Spleen (tissue), 11 donors: ENCODE measurements around the gene PNMA1. TPM values are rescaled to one million over a fixed set of nuclear protein-coding genes. Genes with fewer than 3 reads are reported as not detected.

ENCODE experiments used
- DNase-seq: peaks from one replicate; pipeline ENCODE4 v3.0.0-alpha.2; 2020
- H3K27ac ChIP-seq, 8 donors: fragments of 200-600 bp; sonication (generic) in 7 of 8; 1 replicate in 4 of 8; 2 replicates in 4 of 8; pipeline versions ENCODE4 v1.5.0 to v1.8.0; 2016 to 2021; ENCODE audit warnings: inconsistent platforms in 4 of 8, mild to moderate bottlenecking in 4 of 8, moderate library complexity in 1 of 8
- H3K27me3 ChIP-seq, 7 donors: fragments of 200-600 bp; sonication (generic) in 6 of 7; replicated peaks in 1 of 7; 1 replicate in 4 of 7; 2 replicates in 3 of 7; pipeline versions ENCODE4 v1.5.0 to v1.8.0; 2016 to 2021; ENCODE audit warnings: inconsistent platforms in 3 of 7, mild to moderate bottlenecking in 1 of 7
- H3K36me3 ChIP-seq, 6 donors: fragments of 200-600 bp; sonication (generic) in 5 of 6; 1 replicate in 4 of 6; 2 replicates in 2 of 6; pipeline versions ENCODE4 v1.5.0 to v1.8.0; 2016 to 2021; ENCODE audit warnings: inconsistent platforms in 2 of 6
- H3K4me1 ChIP-seq, 6 donors: fragments of 200-600 bp; sonication (generic) in 5 of 6; 1 replicate in 3 of 6; 2 replicates in 3 of 6; pipeline versions ENCODE4 v1.5.0 to v1.8.0; 2016 to 2021; ENCODE audit warnings: inconsistent platforms in 3 of 6
- H3K4me3 ChIP-seq, 8 donors: fragments of 200-600 bp; sonication (generic) in 7 of 8; 1 replicate in 4 of 8; 2 replicates in 4 of 8; pipeline versions ENCODE4 v1.5.0 to v1.8.0; 2016 to 2021; ENCODE audit warnings: inconsistent platforms in 4 of 8, mild to moderate bottlenecking in 4 of 8, moderate library complexity in 2 of 8
- H3K9me3 ChIP-seq, 8 donors: fragments of 200-600 bp; sonication (generic) in 7 of 8; 1 replicate in 4 of 8; 2 replicates in 4 of 8; pipeline versions ENCODE4 v1.5.0 to v1.8.0; 2016 to 2021; ENCODE audit warnings: inconsistent platforms in 4 of 8
- POLR2A ChIP-seq, 3 donors: fragments of 450-650 bp; IDR thresholded peaks; one replicate each; pipeline ENCODE4 v1.5.1; 2017; ENCODE audit warnings: antibody characterized with exemption in 3 of 3, mild to moderate bottlenecking in 1 of 3
- POLR2AphosphoS5 ChIP-seq, 3 donors: sonication (generic); formaldehyde crosslinking; IDR thresholded peaks; one replicate each; pipeline ENCODE4 v1.5.1; 2017; ENCODE audit warnings: antibody characterized with exemption in 3 of 3
- WGBS, 5 donors: extraction: QIAGEN DNeasy Blood & Tissue Kit in 3 of 5; methylation state at CpG; one replicate each; pipeline versions ENCODE4 v1.1.5 to v1.1.7; 2013 to 2018; 5-methylcytosine and 5-hydroxymethylcytosine counted together
- intact Hi-C: fragments of 100-400 bp; cut with DNase I; formaldehyde crosslinking; loops from one replicate; pipeline ENCODE4 v1.15.0; 2023; ENCODE audit warnings: low total_unique reads
- polyA plus RNA-seq, 3 donors: library from polyadenylated mRNA; stranded (reverse); fragments of 200-250 nt; gene quantifications; one replicate each; pipeline ENCODE4 v1.2.1, GENCODE V29; 2013
- total RNA-seq, 7 donors: library from RNA; depleted of rRNA in 3 of 7; stranded (reverse); fragments of >200 nt in 3 of 7; fragmentation: NEBNext Ultra II Directional in 4 of 7; extraction: Animal tissue kit (Norgen Biotek cat#: 25700) in 4 of 7; gene quantifications; one replicate each; pipeline versions ENCODE4 v1.1.0 to v1.2.1, GENCODE V29; 2016 to 2021
- TF ChIP-seq, protein P1 (sequence below), 11 experiments: fragments of 200-600 bp in 7 of 11; fragments of 450-650 bp in 4 of 11; sonication (generic) in 4 of 11; IDR thresholded peaks in 8 of 11; conservative IDR thresholded peaks in 3 of 11; 1 replicate in 7 of 11; 2 replicates in 4 of 11; pipeline versions ENCODE4 v1.4.0 to v1.8.0; 2016 to 2021; ENCODE audit warnings: antibody characterized with exemption in 11 of 11, inconsistent platforms in 4 of 11, mild to moderate bottlenecking in 1 of 11
- donor health status: healthy with polysubstance abuse.
- donor health status: DM: no; HTN: no; CAD: no; lungs with moderate emphysema.
- donor health status: DM: no; HTN: no; CAD: no.
- donor health status: Bipolar disorder and iron deficiency.
- donor health status: healthy.
- donor health status: DM: no; HTN: no; CAD: no.
- donor health status: DM: yes; HTN: yes; CAD: no.

The PNMA1 gene
- total and polyA plus RNA-seq, 10 donors, result 13.1 to 31.8 (median 22.2) TPM

DNA sequence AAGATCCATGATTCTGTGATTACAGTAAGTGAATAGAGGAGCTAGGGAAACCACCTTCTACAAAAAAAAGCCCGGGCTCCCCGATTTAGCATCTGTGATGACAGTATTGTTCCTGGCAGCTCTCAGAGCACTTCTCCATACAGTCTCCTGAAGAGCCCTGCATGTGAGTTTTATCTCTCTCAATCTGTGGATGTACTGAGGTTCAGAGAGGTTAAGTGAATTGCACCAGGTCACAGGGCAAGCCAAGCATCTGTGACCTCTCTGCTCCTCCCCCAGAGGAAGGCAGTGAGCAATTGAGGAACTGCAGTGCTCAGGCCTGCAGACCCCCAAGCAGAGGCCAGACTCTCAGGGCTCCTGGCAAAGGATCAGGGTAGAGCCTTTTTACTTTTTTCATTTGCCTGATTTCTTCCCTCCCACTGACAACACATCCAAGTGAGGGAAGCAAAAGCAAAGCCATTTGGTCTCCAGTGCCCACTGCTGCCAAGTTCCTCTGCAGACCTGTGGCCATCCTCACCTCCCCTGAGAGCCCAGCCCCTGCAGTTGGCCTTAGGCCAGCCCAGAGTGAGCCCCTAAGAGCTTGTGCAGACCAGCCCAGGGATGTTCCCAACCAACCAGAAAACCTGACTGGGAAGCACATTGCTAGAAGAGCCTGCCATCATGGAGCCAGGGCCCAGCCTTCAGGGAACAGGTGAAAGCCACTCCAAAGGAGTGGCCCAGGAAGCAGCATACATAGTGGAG, 47.6 kb upstream of the PNMA1 start:
- DNase-seq, result no peak
- Histone ChIP-seq H3K4me3 (peak overlapping the region in 1 of 8 donors; percentile 31), H3K27ac (peak overlapping the region; percentile 54 to 99 (median 96)), H3K9me3 (no peaks in the 10 kb centered on the region), H3K4me1 (peaks cover 76 to 90% (median 90%) of the 10 kb centered on the region in 6 donors), H3K27me3 (no peaks in the 10 kb centered on the region), H3K36me3 (no peaks in the 10 kb centered on the region)
- TF ChIP-seq POLR2A (IDR thresholded peaks at IDR 0.05) (no peak), POLR2AphosphoS5 (IDR thresholded peaks at IDR 0.05) (peak in 1 of 3 donors; percentile 15)
- intact Hi-C loops, result no loop called here
- 6 to 22% (median 13%) methylated on average over 2 of the region's 2 CpGs for WGBS, 5 donors

DNA sequence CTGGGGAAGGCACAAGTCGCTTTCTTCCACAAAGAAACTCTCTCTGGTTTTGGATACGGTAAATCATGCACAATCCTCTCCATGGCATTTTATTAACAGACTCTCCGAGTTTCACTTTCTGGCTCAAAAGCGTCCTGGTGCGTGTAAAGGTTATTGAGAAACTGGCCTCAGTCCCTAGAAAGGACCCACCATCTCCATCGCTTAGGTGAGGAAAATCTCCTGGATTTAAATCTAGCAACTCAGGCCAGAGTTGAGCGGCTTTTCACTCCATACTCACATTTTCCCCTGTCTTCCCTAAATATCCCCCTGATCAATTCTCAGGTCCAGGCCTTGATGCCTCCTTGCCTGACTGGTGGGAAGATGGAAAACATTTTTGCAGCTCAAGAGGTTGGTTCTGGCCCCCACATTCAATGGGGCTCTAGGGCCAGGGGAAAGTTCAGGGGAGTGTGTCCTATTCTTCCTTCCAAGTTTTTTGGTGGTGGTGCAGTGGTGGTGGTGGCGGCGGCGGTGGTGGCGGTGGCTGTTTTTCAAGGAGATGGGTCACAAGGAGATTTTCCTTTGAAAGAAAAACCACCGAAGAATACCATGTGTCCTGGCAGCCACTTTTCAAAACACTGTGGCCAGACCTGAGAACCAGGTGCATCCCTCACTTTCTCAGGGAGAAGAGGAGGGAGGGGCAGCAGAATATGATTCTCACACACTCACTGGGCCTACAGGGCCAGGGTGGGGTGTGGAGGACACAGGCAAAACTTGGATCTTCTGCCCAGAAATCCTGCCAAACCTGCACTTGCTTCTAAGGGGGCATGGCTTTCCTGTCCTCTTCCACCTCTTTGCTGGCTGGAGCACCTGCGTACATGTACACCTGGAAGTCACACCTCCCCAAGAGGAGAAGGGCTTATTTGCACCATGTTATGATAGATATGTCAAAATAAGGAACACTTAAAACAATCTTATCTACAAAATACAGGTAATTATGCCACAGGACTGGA, 46.7 kb upstream of the PNMA1 start:
- no peak for DNase-seq
- H3K27me3 ChIP-seq, result no peaks in the 10 kb centered on the region
- WGBS, 5 donors, result 46 to 52% (median 49%) methylated on average over 13 of the region's 13 CpGs
- peak overlapping the region in 7 of 8 donors; percentile 67 to 93 (median 89) for H3K4me3 ChIP-seq
- peak overlapping the region; percentile 96 to 99 (median 97) for H3K27ac ChIP-seq
- peaks cover 80 to 91% (median 90%) of the 10 kb centered on the region in 6 donors for H3K4me1 ChIP-seq
- no peaks in the 10 kb centered on the region for H3K36me3 ChIP-seq
- TF ChIP-seq POLR2AphosphoS5 (IDR thresholded peaks at IDR 0.05), result no peak
- TF ChIP-seq, protein P1, sequence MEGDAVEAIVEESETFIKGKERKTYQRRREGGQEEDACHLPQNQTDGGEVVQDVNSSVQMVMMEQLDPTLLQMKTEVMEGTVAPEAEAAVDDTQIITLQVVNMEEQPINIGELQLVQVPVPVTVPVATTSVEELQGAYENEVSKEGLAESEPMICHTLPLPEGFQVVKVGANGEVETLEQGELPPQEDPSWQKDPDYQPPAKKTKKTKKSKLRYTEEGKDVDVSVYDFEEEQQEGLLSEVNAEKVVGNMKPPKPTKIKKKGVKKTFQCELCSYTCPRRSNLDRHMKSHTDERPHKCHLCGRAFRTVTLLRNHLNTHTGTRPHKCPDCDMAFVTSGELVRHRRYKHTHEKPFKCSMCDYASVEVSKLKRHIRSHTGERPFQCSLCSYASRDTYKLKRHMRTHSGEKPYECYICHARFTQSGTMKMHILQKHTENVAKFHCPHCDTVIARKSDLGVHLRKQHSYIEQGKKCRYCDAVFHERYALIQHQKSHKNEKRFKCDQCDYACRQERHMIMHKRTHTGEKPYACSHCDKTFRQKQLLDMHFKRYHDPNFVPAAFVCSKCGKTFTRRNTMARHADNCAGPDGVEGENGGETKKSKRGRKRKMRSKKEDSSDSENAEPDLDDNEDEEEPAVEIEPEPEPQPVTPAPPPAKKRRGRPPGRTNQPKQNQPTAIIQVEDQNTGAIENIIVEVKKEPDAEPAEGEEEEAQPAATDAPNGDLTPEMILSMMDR (IDR thresholded peaks at IDR 0.05 in 8 of 11, conservative IDR thresholded peaks at IDR 0.05 in 3 of 11), result no peak
- TF ChIP-seq POLR2A (IDR thresholded peaks at IDR 0.05), result no peak
- intact Hi-C loops, result no loop called here
- H3K9me3 ChIP-seq, result no peaks in the 10 kb centered on the region

DNA sequence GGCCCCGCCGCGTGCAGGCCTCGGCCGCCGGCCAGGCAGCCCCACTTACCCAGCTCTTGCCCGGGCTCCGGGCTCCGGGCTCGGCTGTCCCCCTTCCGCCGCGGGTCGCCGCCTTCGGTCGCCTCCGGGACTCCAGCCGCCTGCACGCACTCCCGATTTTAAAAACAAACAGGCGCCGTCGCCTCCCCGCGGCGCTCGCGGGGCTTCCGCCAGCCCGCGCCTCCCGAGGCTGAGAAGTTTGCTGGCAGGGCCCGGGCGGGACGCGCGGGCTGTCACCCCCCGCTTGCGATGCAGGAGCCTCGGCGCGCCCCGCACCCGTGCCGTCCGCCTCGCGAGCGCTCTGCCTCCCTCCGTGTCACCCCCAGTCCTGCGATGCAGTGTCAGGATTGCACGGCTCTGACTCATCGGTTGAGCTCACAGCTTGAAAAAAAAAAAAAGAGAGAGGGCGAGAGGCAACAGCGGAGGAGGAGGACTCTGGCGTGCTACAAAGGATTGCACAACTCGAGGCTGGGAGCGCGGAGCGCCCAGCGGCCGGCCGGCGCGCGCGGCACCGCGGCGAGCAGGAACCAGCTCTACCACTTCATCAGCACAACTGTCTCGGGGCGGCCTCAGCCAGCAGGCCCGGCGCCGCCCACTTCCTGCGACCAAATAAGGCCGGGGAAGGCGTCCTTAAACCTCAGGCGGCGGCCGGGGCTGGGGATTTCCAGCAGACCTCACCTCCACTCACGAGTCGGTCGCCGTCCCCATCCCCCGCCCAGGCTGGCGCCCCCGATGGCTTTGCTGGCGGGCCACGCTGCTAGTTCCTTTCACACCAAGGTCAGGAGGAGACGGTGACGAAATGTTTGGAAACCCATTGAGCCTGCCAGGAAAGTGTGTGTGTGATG, 45.8 kb upstream of the PNMA1 start:
- no peaks in the 10 kb centered on the region for H3K9me3 ChIP-seq
- TF ChIP-seq, protein P1 (IDR thresholded peaks at IDR 0.05 in 8 of 11, conservative IDR thresholded peaks at IDR 0.05 in 3 of 11), result peak in 4 of 11 experiments; percentile 1 to 39 (median 26)
- TF ChIP-seq POLR2A (IDR thresholded peaks at IDR 0.05), result peak in 1 of 3 donors; percentile 94
- peak; percentile 94 to 98 (median 97) for TF ChIP-seq POLR2AphosphoS5 (IDR thresholded peaks at IDR 0.05)
- WGBS, 5 donors, result 0 to 1% (median 0%) methylated on average over 66 to 93 of the region's 93 CpGs
- H3K4me3 ChIP-seq, result peak overlapping the region; percentile 67 to 93 (median 86)
- peaks cover 80 to 91% (median 90%) of the 10 kb centered on the region in 6 donors for H3K4me1 ChIP-seq
- no peaks in the 10 kb centered on the region for H3K36me3 ChIP-seq
- no peaks in the 10 kb centered on the region for H3K27me3 ChIP-seq
- peak overlapping the region; percentile 96 to 99 (median 97) for H3K27ac ChIP-seq
- DNase-seq, result peak; percentile 100
- intact Hi-C loops, result no loop called here
